Right lobe of liver (tissue), 6 donors: ENCODE data around the gene FEM1C. TPM values are rescaled to one million over a fixed set of nuclear protein-coding genes. Genes with fewer than 3 reads are reported as not detected.

Experiments used
- ATAC-seq, 4 donors: fragments of 200-7000 bp; cut with Tn5 transposase; one replicate each; pipeline ENCODE4 v1.9.1; 2020; ENCODE audit warnings: mild to moderate bottlenecking in 4 of 4, moderate library complexity in 4 of 4
- DNase-seq, 3 donors: peaks; one replicate each; pipeline ENCODE4 v3.0.0-alpha.2; 2020
- H3K27ac ChIP-seq, 3 donors: fragments of 200-600 bp; one replicate each; pipeline ENCODE4 v1.8.0; 2022
- H3K27me3 ChIP-seq, 2 donors: fragments of 200-600 bp; one replicate each; pipeline ENCODE4 v1.8.0; 2022
- H3K36me3 ChIP-seq, 4 donors: fragments of 200-600 bp; sonication (generic) in 1 of 4; one replicate each; pipeline versions ENCODE4 v1.5.1 to v1.8.0; 2017 to 2022; ENCODE audit warnings: control low read depth in 1 of 4
- H3K4me1 ChIP-seq, 4 donors: fragments of 200-600 bp; sonication (generic) in 1 of 4; one replicate each; pipeline versions ENCODE4 v1.5.1 to v1.8.0; 2017 to 2022; ENCODE audit warnings: control low read depth in 1 of 4
- H3K4me3 ChIP-seq, 3 donors: fragments of 200-600 bp; one replicate each; pipeline ENCODE4 v1.8.0; 2022
- H3K9me3 ChIP-seq, 4 donors: fragments of 200-600 bp; sonication (generic) in 1 of 4; one replicate each; pipeline versions ENCODE4 v1.5.1 to v1.8.0; 2017 to 2022; ENCODE audit warnings: control low read depth in 1 of 4
- CTCF ChIP-seq, 4 donors: fragments of 200-600 bp in 3 of 4; fragments of 450-650 bp in 1 of 4; IDR thresholded peaks; one replicate each; pipeline versions ENCODE4 v1.5.1 to v1.8.0; 2016 to 2022; ENCODE audit warnings: antibody characterized with exemption in 4 of 4, mild to moderate bottlenecking in 2 of 4
- POLR2A ChIP-seq: fragments of 450-650 bp; IDR thresholded peaks from one replicate; pipeline ENCODE4 v1.6.1; 2017; ENCODE audit warnings: antibody characterized with exemption, mild to moderate bottlenecking
- WGBS: methylation state at CpG from one replicate; pipeline ENCODE4 v1.1.6; 2018; ENCODE audit warnings: low coverage, low lambda C conversion rate; ENCODE audit not compliant: insufficient coverage; ENCODE audit errors: missing lambda C conversion rate; 5-methylcytosine and 5-hydroxymethylcytosine counted together
- intact Hi-C, 2 donors: fragments of 100-400 bp; cut with DNase I; formaldehyde crosslinking; loops; one replicate each; pipeline versions ENCODE4 v1.11.2 to v1.14.1; 2022
- total RNA-seq, 6 experiments: library from RNA; depleted of rRNA in 2 of 6; stranded (reverse); fragments of >200 nt in 2 of 6; fragmentation: NEBNext Ultra II Directional in 3 of 6; extraction: Animal tissue kit (Norgen Biotek cat#: 25700) in 3 of 6; gene quantifications; one replicate each; pipeline versions ENCODE4 v1.1.0 to v1.2.4, GENCODE V29; 2016 to 2023
- donor health status: DM: no; HTN: yes; CAD: no.
- donor health status: DM: no; HTN: no; CAD: no.
- donor health status: DM: no; HTN: no; CAD: no.
- donor health status: DM: no; HTN: yes; CAD: no.
- donor health status: DM: no; HTN: yes; CAD: no.

Gene FEM1C
- total RNA-seq, 6 experiments from 2014 or later = 8.7 to 12.2 (median 11.0) TPM

DNA sequence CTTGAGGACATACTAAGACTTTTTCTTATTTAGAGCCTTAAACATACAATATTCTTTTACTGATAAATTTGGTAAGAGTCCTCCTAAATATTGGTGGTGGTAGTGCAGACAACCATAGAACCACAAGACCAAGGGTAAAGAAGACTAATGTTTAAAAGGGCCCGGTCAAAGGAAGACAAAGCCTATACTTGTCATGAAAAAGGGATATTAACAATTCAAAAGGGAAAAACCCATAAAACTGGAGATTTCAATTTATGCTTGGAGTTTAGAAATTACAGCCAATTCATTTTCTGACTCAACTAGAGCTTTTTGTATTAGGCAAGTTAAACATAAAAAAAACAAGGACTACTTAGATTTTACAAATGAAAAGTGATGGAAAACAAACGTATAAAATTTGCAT is 24.4 kb downstream of the FEM1C start:
- ATAC-seq (no peak), DNase-seq (no peak)
- H3K27ac ChIP-seq = no peak overlapping the region
- H3K4me1 ChIP-seq = peaks cover 0 to 11% (median 3%) of the 10 kb centered on the region in 4 donors
- peaks cover 4 to 13% (median 6%) of the 10 kb centered on the region in 4 donors for H3K36me3 ChIP-seq
- H3K9me3 ChIP-seq = no peaks in the 10 kb centered on the region
- 82% methylated on average over 2 of the region's 2 CpGs for WGBS
- TF ChIP-seq CTCF (IDR thresholded peaks at IDR 0.05) (no peak), POLR2A (no peak)
- no peaks in the 10 kb centered on the region for H3K27me3 ChIP-seq
- intact Hi-C loops = no loop called here
- no peak overlapping the region for H3K4me3 ChIP-seq

DNA sequence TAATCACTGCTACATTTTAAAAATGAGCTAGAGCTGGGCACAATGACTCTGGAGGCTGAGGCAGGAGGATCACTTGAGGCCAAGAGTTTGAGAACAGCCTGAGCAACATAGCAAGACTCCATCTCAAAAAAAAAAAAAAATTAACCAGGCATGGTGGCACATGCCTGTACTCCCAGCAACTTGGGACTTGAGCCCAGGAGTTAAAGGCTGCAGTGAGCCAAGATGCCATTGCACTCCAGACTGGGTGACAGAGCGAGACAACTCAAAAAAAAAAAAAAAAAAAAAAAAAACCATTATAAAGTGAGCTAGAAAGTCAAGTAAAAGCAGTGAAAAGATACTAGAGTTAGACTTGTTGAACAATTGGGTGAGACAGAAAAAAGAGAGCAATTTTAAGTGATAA is 28.2 kb downstream of the FEM1C start:
- H3K27ac ChIP-seq = no peak overlapping the region
- H3K36me3 ChIP-seq = no peaks in the 10 kb centered on the region
- no peaks in the 10 kb centered on the region for H3K27me3 ChIP-seq
- no peaks in the 10 kb centered on the region for H3K9me3 ChIP-seq
- intact Hi-C loops = no loop called here
- H3K4me1 ChIP-seq = no peaks in the 10 kb centered on the region
- ATAC-seq = no peak
- TF ChIP-seq POLR2A (no peak), CTCF (IDR thresholded peaks at IDR 0.05) (no peak)
- no peak for DNase-seq
- no peak overlapping the region for H3K4me3 ChIP-seq
- 100% methylated on average over 1 of the region's 1 CpG for WGBS

DNA sequence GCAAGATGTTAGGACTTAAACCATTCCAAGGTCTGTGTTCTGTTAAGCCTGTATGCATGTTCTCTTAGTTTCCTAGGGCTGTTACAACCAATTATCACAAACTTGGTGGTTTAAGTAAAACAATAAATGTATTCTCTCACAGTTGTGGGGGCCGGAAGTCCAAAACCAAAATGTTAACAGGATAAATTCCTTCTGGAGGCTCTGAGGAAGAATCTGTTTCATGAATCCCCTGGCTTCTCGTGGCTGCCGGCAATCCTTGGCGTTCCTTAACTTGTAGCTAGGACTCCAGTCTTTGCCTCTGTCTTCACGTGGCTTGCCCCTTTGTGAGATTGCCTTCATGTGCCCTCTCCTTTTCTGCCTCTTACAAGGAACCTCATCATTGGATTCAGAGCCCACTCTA is 30.4 kb downstream of the FEM1C start:
- ATAC-seq = no peak
- TF ChIP-seq POLR2A = no peak
- TF ChIP-seq CTCF (IDR thresholded peaks at IDR 0.05) = no peak
- DNase-seq = no peak
- intact Hi-C loops = no loop called here
- no peaks in the 10 kb centered on the region for H3K36me3 ChIP-seq
- 88% methylated on average over 4 of the region's 5 CpGs for WGBS
- H3K27ac ChIP-seq = no peak overlapping the region
- H3K9me3 ChIP-seq = no peaks in the 10 kb centered on the region
- no peak overlapping the region for H3K4me3 ChIP-seq
- H3K27me3 ChIP-seq = no peaks in the 10 kb centered on the region
- H3K4me1 ChIP-seq = no peaks in the 10 kb centered on the region

- no peak overlapping the region for H3K4me3 ChIP-seq
- ATAC-seq (no peak), DNase-seq (no peak)
- intact Hi-C loops = no loop called here
- TF ChIP-seq POLR2A = no peak
- no peak for TF ChIP-seq CTCF (IDR thresholded peaks at IDR 0.05)
- H3K27me3 ChIP-seq = no peaks in the 10 kb centered on the region
- H3K36me3 ChIP-seq = no peaks in the 10 kb centered on the region
- no peaks in the 10 kb centered on the region for H3K4me1 ChIP-seq
- no peak overlapping the region for H3K27ac ChIP-seq
- WGBS = 49% methylated on average over 3 of the region's 3 CpGs
- H3K9me3 ChIP-seq = no peaks in the 10 kb centered on the region
These were observed 32.9 kb downstream of the FEM1C start for GRCh38 chr5:115511632-115512031.

DNA sequence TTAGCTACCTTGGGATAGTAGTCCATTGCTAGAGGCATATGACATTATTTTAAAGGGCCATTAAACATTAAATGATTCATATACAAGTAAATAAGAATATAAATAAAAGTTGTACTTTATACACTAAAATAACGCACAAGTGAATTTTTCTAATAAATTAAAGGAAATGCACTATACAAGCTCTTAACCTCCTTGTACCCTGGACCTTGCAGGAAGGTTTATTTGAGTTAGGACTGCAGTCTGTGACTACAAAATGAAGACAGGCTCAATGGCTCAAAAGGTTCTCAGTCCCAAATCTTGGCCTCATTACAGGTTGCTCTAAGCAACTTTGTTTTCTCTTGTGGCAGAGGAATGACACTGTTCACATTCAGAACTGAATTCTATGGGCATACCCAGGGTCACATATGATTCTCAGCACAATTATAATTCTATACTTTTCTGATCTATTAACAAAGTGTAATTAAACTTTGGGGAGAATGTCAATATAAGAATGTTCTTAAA is 34.4 kb downstream of the FEM1C start:
- ATAC-seq (no peak), DNase-seq (no peak)
- H3K27ac ChIP-seq = no peak overlapping the region
- H3K36me3 ChIP-seq = no peaks in the 10 kb centered on the region
- intact Hi-C loops = no loop called here
- H3K9me3 ChIP-seq = no peaks in the 10 kb centered on the region
- no peak overlapping the region for H3K4me3 ChIP-seq
- H3K4me1 ChIP-seq = no peaks in the 10 kb centered on the region
- H3K27me3 ChIP-seq = no peaks in the 10 kb centered on the region
- 0% methylated on average over 1 of the region's 1 CpG for WGBS
- TF ChIP-seq POLR2A = no peak
- TF ChIP-seq CTCF (IDR thresholded peaks at IDR 0.05) = no peak
